Measurements from ENCODE around the gene USP17L15. TPM values are rescaled to one million over a fixed set of nuclear protein-coding genes. Genes with fewer than 3 reads are reported as not detected.
"Not testable (repeated sequence)": the region's sequence is repeated elsewhere in the genome, so short reads cannot be mapped to it uniquely, and the experiment has no call there.

The USP17L15 gene
- total and polyA plus RNA-seq, 2 of the 4 experiments (the other 2 are of a cell fraction) = not detected

GRCh38 chr4:9253078-9253477 is 18.9 kb downstream of the USP17L15 start, which contains the start of gene USP17L19:
USP17L19 (plus strand) TSS chr4:9253378; CDS start chr4:9253378, 0 bp downstream.
- H2AFZ ChIP-seq (replicated peaks; ENCODE audit: low read length, poor library complexity); H3K56ac ChIP-seq (ENCODE audit: extremely low read depth, insufficient read depth, low read length); H3K27me3 ChIP-seq (ENCODE audit: control insufficient read depth, insufficient read depth, low read length); H3K4me3 ChIP-seq (ENCODE audit: insufficient read depth, low read depth, low read length); CTCF ChIA-PET; H3K9ac ChIP-seq (ENCODE audit: low read depth, low read length); H2AK5ac ChIP-seq (ENCODE audit: low read depth, low read length); H3K9me3 ChIP-seq (ENCODE audit: control insufficient read depth, insufficient read depth, low read length); DNase-seq; H2BK15ac ChIP-seq (ENCODE audit: low read depth, low read length); H3K9me1 ChIP-seq (ENCODE audit: insufficient read depth, low read length); H3K4me2 ChIP-seq (ENCODE audit: low read depth, low read length); BruUV-seq (replicated peaks); H2BK20ac ChIP-seq (ENCODE audit: low read depth, low read length); dilution Hi-C loops (cut with HindIII; ENCODE audit: low sequenced_read_pairs, unreplicated experiment); H3K4me1 ChIP-seq (ENCODE audit: control insufficient read depth, insufficient read depth, low read length); ATAC-seq (ENCODE audit: low read depth); H3K23ac ChIP-seq (ENCODE audit: low read depth, low read length); H3K18ac ChIP-seq (ENCODE audit: low read depth, low read length); H2BK5ac ChIP-seq (ENCODE audit: low read depth, low read length, poor library complexity, severe bottlenecking); intact Hi-C loops (cut with micrococcal nuclease); H2AK9ac ChIP-seq (replicated peaks; ENCODE audit: low read depth, low read length, poor library complexity); in situ Hi-C loops (cut with MboI; ENCODE audit: low sequenced_read_pairs); H3K36me3 ChIP-seq (ENCODE audit: control insufficient read depth, insufficient read depth, low read length); H3K79me1 ChIP-seq (ENCODE audit: low read depth in 1 of 2, low read length in 2 of 2); H4K5ac ChIP-seq (ENCODE audit: low read depth, low read length); H3K4ac ChIP-seq (ENCODE audit: low read depth, low read length); H4K8ac ChIP-seq (ENCODE audit: low read depth in 2 of 2, low read length in 2 of 2); H3K27ac ChIP-seq (ENCODE audit: insufficient read depth, low read length); H4K20me1 ChIP-seq (ENCODE audit: insufficient read depth, low read length); H4K91ac ChIP-seq (ENCODE audit: insufficient read depth, low read depth, low read length); H3K14ac ChIP-seq (replicated peaks; ENCODE audit: low read depth, low read length); POLR2A ChIA-PET (ENCODE audit: unreplicated experiment); H2BK120ac ChIP-seq (ENCODE audit: low read depth, low read length): not testable (repeated sequence)
- no CpG with 5 or more reads among the region's 13 CpGs for WGBS, 2 experiments (ENCODE audit: extremely low coverage in 2 of 2, insufficient read length in 1 of 2)

- H3K56ac ChIP-seq (ENCODE audit: extremely low read depth, insufficient read depth, low read length); H4K8ac ChIP-seq (ENCODE audit: low read depth in 2 of 2, low read length in 2 of 2); in situ Hi-C loops (cut with MboI; ENCODE audit: low sequenced_read_pairs); H3K27me3 ChIP-seq (ENCODE audit: control insufficient read depth, insufficient read depth, low read length); ATAC-seq (ENCODE audit: low read depth); H3K4ac ChIP-seq (ENCODE audit: low read depth, low read length); intact Hi-C loops (cut with micrococcal nuclease); POLR2A ChIA-PET (ENCODE audit: unreplicated experiment); H4K91ac ChIP-seq (ENCODE audit: insufficient read depth, low read depth, low read length); H3K9me1 ChIP-seq (ENCODE audit: insufficient read depth, low read length); CTCF ChIA-PET; H2AK9ac ChIP-seq (replicated peaks; ENCODE audit: low read depth, low read length, poor library complexity); H4K5ac ChIP-seq (ENCODE audit: low read depth, low read length); H3K4me3 ChIP-seq (ENCODE audit: insufficient read depth, low read depth, low read length); H2BK5ac ChIP-seq (ENCODE audit: low read depth, low read length, poor library complexity, severe bottlenecking); DNase-seq; H3K4me1 ChIP-seq (ENCODE audit: control insufficient read depth, insufficient read depth, low read length); dilution Hi-C loops (cut with HindIII; ENCODE audit: low sequenced_read_pairs, unreplicated experiment); H2AK5ac ChIP-seq (ENCODE audit: low read depth, low read length); H3K4me2 ChIP-seq (ENCODE audit: low read depth, low read length); H2BK120ac ChIP-seq (ENCODE audit: low read depth, low read length); H2BK15ac ChIP-seq (ENCODE audit: low read depth, low read length); H3K23ac ChIP-seq (ENCODE audit: low read depth, low read length); H2BK20ac ChIP-seq (ENCODE audit: low read depth, low read length); BruUV-seq (replicated peaks); H4K20me1 ChIP-seq (ENCODE audit: insufficient read depth, low read length); H2AFZ ChIP-seq (replicated peaks; ENCODE audit: low read length, poor library complexity); H3K79me1 ChIP-seq (ENCODE audit: low read depth in 1 of 2, low read length in 2 of 2); H3K27ac ChIP-seq (ENCODE audit: insufficient read depth, low read length); H3K9ac ChIP-seq (ENCODE audit: low read depth, low read length); H3K18ac ChIP-seq (ENCODE audit: low read depth, low read length); H3K36me3 ChIP-seq (ENCODE audit: control insufficient read depth, insufficient read depth, low read length); H3K14ac ChIP-seq (replicated peaks; ENCODE audit: low read depth, low read length); H3K9me3 ChIP-seq (ENCODE audit: control insufficient read depth, insufficient read depth, low read length): not testable (repeated sequence)
- no CpG with 5 or more reads among the region's 15 CpGs for whole genome bisulfite sequencing, 2 experiments (ENCODE audit: extremely low coverage in 2 of 2, insufficient read length in 1 of 2)
Measured at GRCh38 chr4:9257824-9258223, 23.6 kb downstream of the USP17L15 start, which contains the start of gene USP17L20. USP17L20 (plus strand) TSS chr4:9258124; CDS start chr4:9258124, 0 bp downstream.

Data from IMR-90 (cell line).